ENCODE data around the gene EBP.
"Not testable (repeated sequence)": the region's sequence is repeated elsewhere in the genome, so short reads cannot be mapped to it uniquely, and the experiment has no call there.

- not testable (repeated sequence) for TF ChIP-seq HDAC2 (IDR thresholded peaks at IDR 0.05; ENCODE audit: borderline replicate concordance in 1 of 2, low read depth in 2 of 2, low read length in 2 of 2)
- TF ChIP-seq, protein P1, sequence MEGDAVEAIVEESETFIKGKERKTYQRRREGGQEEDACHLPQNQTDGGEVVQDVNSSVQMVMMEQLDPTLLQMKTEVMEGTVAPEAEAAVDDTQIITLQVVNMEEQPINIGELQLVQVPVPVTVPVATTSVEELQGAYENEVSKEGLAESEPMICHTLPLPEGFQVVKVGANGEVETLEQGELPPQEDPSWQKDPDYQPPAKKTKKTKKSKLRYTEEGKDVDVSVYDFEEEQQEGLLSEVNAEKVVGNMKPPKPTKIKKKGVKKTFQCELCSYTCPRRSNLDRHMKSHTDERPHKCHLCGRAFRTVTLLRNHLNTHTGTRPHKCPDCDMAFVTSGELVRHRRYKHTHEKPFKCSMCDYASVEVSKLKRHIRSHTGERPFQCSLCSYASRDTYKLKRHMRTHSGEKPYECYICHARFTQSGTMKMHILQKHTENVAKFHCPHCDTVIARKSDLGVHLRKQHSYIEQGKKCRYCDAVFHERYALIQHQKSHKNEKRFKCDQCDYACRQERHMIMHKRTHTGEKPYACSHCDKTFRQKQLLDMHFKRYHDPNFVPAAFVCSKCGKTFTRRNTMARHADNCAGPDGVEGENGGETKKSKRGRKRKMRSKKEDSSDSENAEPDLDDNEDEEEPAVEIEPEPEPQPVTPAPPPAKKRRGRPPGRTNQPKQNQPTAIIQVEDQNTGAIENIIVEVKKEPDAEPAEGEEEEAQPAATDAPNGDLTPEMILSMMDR (IDR thresholded peaks at IDR 0.05; ENCODE audit: control extremely low read depth in 1 of 3, insufficient read depth in 1 of 3, low read depth in 1 of 3, low read length in 3 of 3) = not testable (repeated sequence)
Observed at GRCh38 chrX:48519481-48519880, 2.1 kb upstream of the EBP start.
